MCF 10A (cell line): ENCODE measurements around the gene USP35. TPM values are rescaled to one million over a fixed set of nuclear protein-coding genes. Genes with fewer than 3 reads are reported as not detected.

Experiments
- BruUV-seq: library from RNA; stranded (reverse); fragments of 400-500 nt; replicated peaks from 2 replicates; lab custom pipeline; 2021; lab: Mats Ljungman, UMichigan
- CTCF ChIA-PET: fragments of 300-600 bp; sonication (Branson Sonifier 250); formaldehyde crosslinking; extraction: SDS; loops from one replicate; lab custom pipeline; 2021; ENCODE audit warnings: antibody characterized with exemption, inconsistent platforms; lab: Yijun Ruan, JAX
- POLR2A ChIA-PET: fragments of 300-600, 350-650 bp; sonication (Branson Sonifier 250); formaldehyde crosslinking; extraction: SDS; loops from one replicate; lab custom pipeline; 2020; ENCODE audit warnings: antibody characterized with exemption, inconsistent platforms; lab: Yijun Ruan, JAX
- DNase-seq: peaks from one replicate; pipeline ENCODE4 v3.0.0-alpha.2; 2018; ENCODE audit not compliant: unreplicated experiment
- H3K27ac Mint-ChIP-seq: one replicate; pipeline ENCODE4 v1.8.0; 2022; ENCODE audit warnings: mild to moderate bottlenecking, low read depth, mixed read lengths; ENCODE audit not compliant: unreplicated experiment
- H3K27me3 Mint-ChIP-seq: one replicate; pipeline ENCODE4 v1.8.0; 2022; ENCODE audit warnings: mixed read lengths; ENCODE audit not compliant: insufficient read depth, unreplicated experiment
- H3K36me3 Mint-ChIP-seq: one replicate; pipeline ENCODE4 v1.8.0; 2022; ENCODE audit warnings: mild to moderate bottlenecking, moderate library complexity, mixed read lengths; ENCODE audit not compliant: insufficient read depth, unreplicated experiment
- H3K4me1 Mint-ChIP-seq: one replicate; pipeline ENCODE4 v1.8.0; 2022; ENCODE audit warnings: mixed read lengths; ENCODE audit not compliant: insufficient read depth, unreplicated experiment
- H3K4me3 Mint-ChIP-seq: one replicate; pipeline ENCODE4 v1.8.0; 2022; ENCODE audit warnings: mild to moderate bottlenecking, moderate library complexity, mixed read lengths; ENCODE audit not compliant: unreplicated experiment
- H3K9me3 Mint-ChIP-seq: one replicate; pipeline ENCODE4 v1.8.0; 2022; ENCODE audit warnings: mixed read lengths; ENCODE audit not compliant: unreplicated experiment
- CTCF ChIP-seq: fragments of 200-600 bp; IDR thresholded peaks from one replicate; pipeline ENCODE4 v1.8.0; 2022; ENCODE audit warnings: antibody characterized with exemption, mild to moderate bottlenecking; ENCODE audit not compliant: unreplicated experiment
- intact Hi-C: fragments of 100-400 bp; cut with micrococcal nuclease; formaldehyde crosslinking; loops from 2 replicates; pipeline ENCODE4 v1.14.1; 2022
- total RNA-seq: library from RNA; stranded (reverse); gene quantifications from 2 replicates; pipeline ENCODE4 v1.2.3, GENCODE V29; 2022

Gene USP35
- total RNA-seq, 1 experiment from 2014 or later, result 6.7 TPM

DNA sequence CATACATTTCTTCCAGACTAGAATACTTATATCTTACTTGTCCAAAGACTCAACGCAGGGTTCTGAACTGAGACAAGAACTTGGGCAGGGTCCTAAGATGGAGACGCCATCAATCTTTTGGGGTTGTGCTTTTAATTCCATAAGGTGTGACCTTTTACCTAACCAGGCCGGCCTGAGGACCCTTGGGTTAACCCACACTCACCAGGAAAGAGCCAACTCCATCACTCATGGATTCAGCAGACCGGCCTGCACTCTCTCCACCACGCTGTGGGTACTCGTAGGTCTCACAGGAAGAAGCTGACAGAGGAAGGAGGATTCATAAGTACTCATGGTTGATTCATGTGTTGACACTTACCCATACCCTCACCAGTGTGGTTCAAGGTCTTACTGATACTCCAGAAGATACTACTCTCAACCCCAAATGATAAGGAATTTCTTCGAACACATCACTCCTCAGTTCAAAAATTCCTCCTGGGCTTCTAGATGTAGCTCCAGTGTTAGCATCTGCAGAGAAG lies 36.2 kb downstream of the USP35 start:
- Mint-ChIP-seq H3K36me3 (no peaks in the 10 kb centered on the region), H3K4me1 (no peaks in the 10 kb centered on the region), H3K9me3 (no peaks in the 10 kb centered on the region), H3K27ac (no peak overlapping the region), H3K4me3 (no peak overlapping the region), H3K27me3 (no peaks in the 10 kb centered on the region)
- DNase-seq, result no peak
- POLR2A ChIA-PET, result no interaction called here
- no TSS peak for BruUV-seq
- intact Hi-C loops, result no loop called here
- no peak for TF ChIP-seq CTCF
- CTCF ChIA-PET, result interaction anchor here (6.5 kb wide), 1 partner anchor 340 kb away, joined by 98 read pairs; no protein-coding TSS in a partner anchor

DNA sequence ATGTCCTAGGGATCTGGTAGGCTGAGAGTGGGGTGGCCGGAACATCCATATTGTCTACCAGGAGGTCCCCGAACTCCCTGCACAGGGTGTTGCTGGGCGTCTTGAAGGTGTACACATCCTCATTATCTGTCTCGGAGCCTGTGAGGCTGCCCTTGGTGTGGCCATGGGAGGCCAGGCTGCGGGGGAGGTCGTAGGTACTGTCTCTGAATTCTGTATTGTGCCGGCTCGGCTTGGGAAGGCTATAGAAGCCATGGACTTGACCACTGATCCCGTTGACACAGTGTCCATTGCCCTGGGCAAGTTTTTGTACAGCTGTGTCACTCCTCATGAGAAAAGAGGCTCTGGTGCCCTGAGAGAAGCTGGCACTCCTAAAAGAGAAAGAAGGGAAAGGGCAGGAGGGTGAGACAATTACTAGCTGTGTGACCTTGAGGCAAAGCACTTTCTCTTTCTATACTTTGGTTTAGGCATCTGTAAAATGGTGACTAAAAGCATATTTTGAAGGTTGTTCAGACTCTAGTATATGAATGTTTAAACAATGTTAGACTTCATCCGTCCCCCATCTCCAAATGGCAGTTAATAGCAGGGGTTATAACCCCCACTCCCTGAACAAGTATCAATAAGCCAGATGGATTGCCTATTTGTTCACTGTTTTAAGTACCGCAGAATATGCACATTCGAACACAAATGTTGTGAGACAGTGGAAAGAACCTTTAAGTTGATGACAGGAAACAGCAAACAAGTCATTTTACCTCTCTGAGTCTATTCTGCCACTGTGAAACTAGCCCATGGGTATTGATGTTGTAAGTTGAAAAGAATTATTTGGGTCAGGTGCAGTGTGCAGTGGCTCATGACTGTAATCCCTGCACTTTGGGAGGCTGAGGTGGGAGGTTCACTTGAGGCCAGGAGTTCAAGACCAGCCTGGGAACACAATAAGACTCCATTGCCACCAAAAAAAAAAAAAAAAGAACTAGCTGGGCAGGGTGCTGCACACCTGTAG lies 38.3 kb downstream of the USP35 start:
- Mint-ChIP-seq H3K27me3 (no peaks in the 10 kb centered on the region), H3K4me1 (peaks cover 4% of the 10 kb centered on the region), H3K27ac (no peak overlapping the region), H3K4me3 (no peak overlapping the region), H3K9me3 (no peaks in the 10 kb centered on the region), H3K36me3 (no peaks in the 10 kb centered on the region)
- POLR2A ChIA-PET, result interaction anchor here (1.2 to 2.0 kb wide), 2 partner anchors 37 to 337 kb away, joined by 3 to 17 read pairs; no protein-coding TSS in a partner anchor
- no TSS peak for BruUV-seq
- TF ChIP-seq CTCF, result no peak
- no peak for DNase-seq
- CTCF ChIA-PET, result interaction anchor here (0.6 to 6.5 kb wide), 22 partner anchors 11 to 360 kb away, joined by 3 to 98 read pairs (median 5); no protein-coding TSS in a partner anchor
- intact Hi-C loops, result no loop called here

DNA sequence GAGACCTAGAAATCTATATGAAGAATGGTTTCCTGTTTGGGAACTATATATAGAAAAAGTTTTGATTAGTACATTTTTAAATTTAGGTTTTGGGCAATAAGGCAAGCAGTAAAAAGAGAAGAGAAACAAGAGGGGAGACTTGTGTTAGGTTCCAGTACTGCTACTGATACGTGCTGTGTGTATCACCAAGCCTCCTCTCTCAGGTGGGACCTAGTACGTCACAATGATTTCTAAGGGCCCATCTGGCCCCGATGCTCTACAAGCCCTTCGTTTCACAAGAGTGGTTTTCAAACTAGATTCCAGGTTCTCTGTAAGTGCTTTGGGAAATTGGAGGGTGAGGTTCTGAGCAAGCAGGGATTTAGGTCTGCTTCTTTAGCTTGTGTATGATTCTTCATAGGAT lies 39.2 kb downstream of the USP35 start:
- no TSS peak for BruUV-seq
- POLR2A ChIA-PET, result interaction anchor here (0.8 to 2.0 kb wide), 4 partner anchors 38 to 336 kb away, joined by 3 to 17 read pairs (median 4); partner anchors contain the start of gene GAB2
- no peak overlapping the region for H3K27ac Mint-ChIP-seq

More for the DNA sequence above, 39.2 kb downstream of the USP35 start:
- Mint-ChIP-seq H3K36me3 (no peaks in the 10 kb centered on the region), H3K4me1 (peaks cover 8% of the 10 kb centered on the region), H3K27me3 (no peaks in the 10 kb centered on the region), H3K9me3 (no peaks in the 10 kb centered on the region), H3K4me3 (no peak overlapping the region)
- no peak for TF ChIP-seq CTCF
- CTCF ChIA-PET, result interaction anchor here (0.6 to 6.5 kb wide), 38 partner anchors 11 to 1982 kb away, joined by 3 to 98 read pairs (median 4); no protein-coding TSS in a partner anchor
- intact Hi-C loops, result loop anchor here (1.0 kb wide), 3 partner anchors 191 to 336 kb away; no protein-coding TSS in a partner anchor
- DNase-seq, result no peak
